ENCODE results near the gene ZNRF4.
"Not testable (repeated sequence)": the region's sequence is repeated elsewhere in the genome, so short reads cannot be mapped to it uniquely, and the experiment has no call there.

ZNRF4 gene

DNA sequence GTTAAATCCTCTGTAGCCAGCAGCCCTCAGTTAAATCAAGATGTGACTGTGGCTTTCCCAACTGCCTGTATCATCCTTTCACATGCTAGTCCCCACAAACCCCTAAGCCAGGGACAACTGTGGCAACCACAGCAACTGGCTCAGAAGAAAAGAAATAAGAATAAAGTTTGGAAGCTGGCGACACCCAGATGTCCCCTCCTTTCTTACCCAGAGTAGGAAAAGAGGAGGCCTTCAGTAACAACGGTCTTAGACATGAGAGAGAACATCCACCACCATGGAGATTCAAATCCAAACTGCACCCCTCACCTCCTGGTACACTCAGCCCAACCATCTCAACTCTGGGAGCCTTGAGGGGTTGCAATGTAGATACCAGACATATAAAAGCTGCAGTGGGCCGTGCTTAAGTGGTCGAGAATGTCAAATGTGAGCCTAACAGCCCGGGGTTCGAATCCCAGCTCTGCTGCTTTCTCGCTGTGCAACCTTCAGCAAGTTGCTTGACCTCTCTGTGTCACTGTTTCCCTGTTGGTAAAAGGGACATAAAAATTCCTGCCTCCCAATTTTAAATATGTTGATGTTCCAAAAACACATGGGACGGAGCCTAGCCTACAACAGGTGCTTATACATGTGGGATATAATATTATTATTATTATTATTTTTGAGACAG lies 23.8 kb downstream of the ZNRF4 start:
- Histone ChIP-seq H3K27me3 (ENCODE audit: low read depth, low read length) (peaks cover 10% of the 10 kb centered on the region), H3K4me3 (ENCODE audit: low read depth in 1 of 2, low read length in 2 of 2) (no peak overlapping the region), H3K27ac (ENCODE audit: low read length) (no peak overlapping the region), H3K9me3 (ENCODE audit: control insufficient read depth in 1 of 2, low read length in 2 of 2) (peaks cover 9 to 14% of the 10 kb centered on the region in 2 donors), H3K4me1 (ENCODE audit: control insufficient read depth in 1 of 2, insufficient read depth in 2 of 2, low read length in 2 of 2) (no peaks in the 10 kb centered on the region), H3K36me3 (ENCODE audit: control insufficient read depth in 1 of 2, insufficient read depth in 2 of 2, low read length in 2 of 2) (no peaks in the 10 kb centered on the region)

DNA sequence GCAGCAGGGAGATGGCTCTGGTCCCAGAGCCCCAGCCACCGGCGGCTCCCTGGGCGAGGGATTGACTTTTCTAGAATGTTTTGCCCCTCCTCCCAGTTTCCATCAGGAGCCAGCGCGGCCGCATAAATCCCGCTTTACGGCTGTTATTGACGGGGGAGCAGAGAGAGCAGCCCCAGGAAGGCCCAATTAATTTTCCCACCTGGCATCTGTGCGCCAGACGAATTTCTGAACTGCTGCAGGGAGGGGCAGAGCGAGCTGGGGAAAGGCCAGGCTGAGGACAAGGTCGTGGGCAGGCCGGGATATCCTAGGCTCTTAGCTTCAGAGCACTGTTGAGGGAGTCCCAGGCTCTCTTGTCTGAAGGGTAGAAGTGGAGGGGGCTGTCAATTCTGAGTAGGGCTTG lies 24.7 kb downstream of the ZNRF4 start:
- H3K36me3 ChIP-seq (ENCODE audit: control insufficient read depth in 1 of 2, insufficient read depth in 2 of 2, low read length in 2 of 2) = no peaks in the 10 kb centered on the region
- no peak overlapping the region for H3K4me3 ChIP-seq (ENCODE audit: low read depth in 1 of 2, low read length in 2 of 2)
- peaks cover 9 to 14% of the 10 kb centered on the region in 2 donors for H3K9me3 ChIP-seq (ENCODE audit: control insufficient read depth in 1 of 2, low read length in 2 of 2)
- peaks cover 10% of the 10 kb centered on the region for H3K27me3 ChIP-seq (ENCODE audit: low read depth, low read length)
- peaks cover 0 to 8% of the 10 kb centered on the region in 2 donors for H3K4me1 ChIP-seq (ENCODE audit: control insufficient read depth in 1 of 2, insufficient read depth in 2 of 2, low read length in 2 of 2)
- H3K27ac ChIP-seq (ENCODE audit: low read length) = no peak overlapping the region

DNA sequence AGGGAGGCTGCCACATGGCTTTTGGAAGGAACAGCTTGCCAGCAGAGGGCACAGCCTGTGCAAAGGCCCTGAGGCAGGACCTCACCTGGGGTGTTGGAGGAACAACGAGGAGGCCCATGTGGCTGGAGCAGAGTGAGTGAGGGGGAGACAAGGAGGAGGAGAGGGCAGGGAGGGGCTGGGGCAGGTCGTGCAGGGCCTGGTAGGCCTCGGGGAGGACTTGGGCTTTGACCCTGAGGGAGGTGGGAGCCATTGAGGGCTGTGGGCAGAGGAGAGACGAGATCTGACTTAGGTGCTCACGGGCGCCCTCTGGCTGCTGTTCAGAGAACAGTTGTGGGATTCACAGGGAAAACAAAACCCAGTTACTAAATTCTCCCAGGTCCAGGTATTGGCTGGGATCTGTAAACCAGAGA lies 25.2 kb downstream of the ZNRF4 start:
- Histone ChIP-seq H3K27me3 (ENCODE audit: low read depth, low read length) (peaks cover 10% of the 10 kb centered on the region), H3K4me1 (ENCODE audit: control insufficient read depth in 1 of 2, insufficient read depth in 2 of 2, low read length in 2 of 2) (peaks cover 0 to 8% of the 10 kb centered on the region in 2 donors), H3K4me3 (ENCODE audit: low read depth in 1 of 2, low read length in 2 of 2) (no peak overlapping the region), H3K9me3 (ENCODE audit: control insufficient read depth in 1 of 2, low read length in 2 of 2) (peaks cover 9 to 14% of the 10 kb centered on the region in 2 donors), H3K27ac (ENCODE audit: low read length) (no peak overlapping the region), H3K36me3 (ENCODE audit: control insufficient read depth in 1 of 2, insufficient read depth in 2 of 2, low read length in 2 of 2) (no peaks in the 10 kb centered on the region)

DNA sequence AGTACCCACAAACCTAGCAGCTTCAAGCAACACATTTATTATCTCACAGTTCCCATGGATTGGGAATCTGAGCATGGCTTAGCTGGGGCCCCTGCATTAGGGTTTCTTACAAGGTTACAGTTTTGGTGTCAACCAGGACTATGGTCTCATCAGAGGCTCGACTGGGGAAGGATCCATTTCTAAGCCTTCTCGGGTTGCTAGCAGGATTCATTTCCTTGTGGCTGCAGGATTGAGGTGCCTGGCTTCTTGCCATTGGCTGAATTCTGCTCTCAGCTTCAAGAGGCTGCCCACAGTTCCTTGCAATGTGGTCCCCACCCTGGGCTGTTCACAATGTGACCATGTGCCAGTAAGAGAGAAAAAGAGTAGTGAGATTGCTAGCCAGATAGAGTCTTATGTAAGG lies 26.7 kb downstream of the ZNRF4 start:
- Histone ChIP-seq H3K27ac (ENCODE audit: low read length) (no peak overlapping the region), H3K27me3 (ENCODE audit: low read depth, low read length) (peaks cover 10% of the 10 kb centered on the region), H3K4me1 (ENCODE audit: control insufficient read depth in 1 of 2, insufficient read depth in 2 of 2, low read length in 2 of 2) (peaks cover 0 to 8% of the 10 kb centered on the region in 2 donors), H3K9me3 (ENCODE audit: control insufficient read depth in 1 of 2, low read length in 2 of 2) (peaks cover 9 to 14% of the 10 kb centered on the region in 2 donors), H3K4me3 (ENCODE audit: low read depth in 1 of 2, low read length in 2 of 2) (no peak overlapping the region), H3K36me3 (ENCODE audit: control insufficient read depth in 1 of 2, insufficient read depth in 2 of 2, low read length in 2 of 2) (no peaks in the 10 kb centered on the region)

DNA sequence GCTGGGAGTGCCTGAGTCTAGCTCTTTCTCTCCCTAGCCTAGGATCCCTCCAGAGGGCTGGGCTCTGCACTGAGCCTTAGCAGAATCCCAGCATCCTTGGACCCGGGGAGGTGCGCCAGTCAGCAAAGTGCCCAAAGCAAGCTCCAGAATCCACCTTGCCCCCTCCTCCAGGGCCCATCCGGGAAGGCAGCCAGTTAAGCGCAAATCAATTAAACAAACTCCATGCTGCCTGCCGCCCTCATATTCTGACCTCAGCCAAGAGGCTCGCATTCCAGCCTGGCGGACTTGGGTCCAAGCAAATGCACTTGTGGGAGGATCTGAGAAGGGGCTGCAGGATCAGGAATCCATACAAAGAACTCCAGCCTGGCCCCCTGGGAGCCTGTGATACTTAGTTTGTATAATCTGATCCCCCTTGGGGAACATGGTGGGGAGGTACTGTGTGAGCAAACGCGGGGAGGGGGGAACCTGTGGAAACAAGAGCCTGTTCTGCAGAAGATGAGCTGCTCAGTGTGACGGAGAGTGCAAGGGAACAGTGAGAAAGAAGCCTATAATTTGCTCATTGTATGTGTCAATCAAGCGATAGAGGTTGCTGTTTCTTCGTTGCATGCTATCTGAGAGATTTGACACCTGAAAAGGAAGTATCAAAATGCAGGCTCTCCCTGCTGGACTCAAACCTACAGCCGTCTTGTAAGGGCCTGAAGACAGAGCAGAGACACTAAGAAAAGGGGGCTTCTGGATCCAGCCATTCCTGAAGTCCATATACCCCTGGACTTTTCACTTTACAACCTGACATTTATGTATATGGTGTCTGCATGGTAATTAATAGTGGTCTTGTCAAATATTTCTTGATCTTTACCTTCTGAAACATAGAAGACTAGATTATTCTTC lies 29.4 kb downstream of the ZNRF4 start:
- Histone ChIP-seq H3K36me3 (ENCODE audit: control insufficient read depth in 1 of 2, insufficient read depth in 2 of 2, low read length in 2 of 2) (no peaks in the 10 kb centered on the region), H3K4me3 (ENCODE audit: low read depth in 1 of 2, low read length in 2 of 2) (no peak overlapping the region), H3K27me3 (ENCODE audit: low read depth, low read length) (no peaks in the 10 kb centered on the region), H3K9me3 (ENCODE audit: control insufficient read depth in 1 of 2, low read length in 2 of 2) (peaks cover 9 to 14% of the 10 kb centered on the region in 2 donors), H3K27ac (ENCODE audit: low read length) (no peak overlapping the region), H3K4me1 (ENCODE audit: control insufficient read depth in 1 of 2, insufficient read depth in 2 of 2, low read length in 2 of 2) (peaks cover 0 to 8% of the 10 kb centered on the region in 2 donors)

DNA sequence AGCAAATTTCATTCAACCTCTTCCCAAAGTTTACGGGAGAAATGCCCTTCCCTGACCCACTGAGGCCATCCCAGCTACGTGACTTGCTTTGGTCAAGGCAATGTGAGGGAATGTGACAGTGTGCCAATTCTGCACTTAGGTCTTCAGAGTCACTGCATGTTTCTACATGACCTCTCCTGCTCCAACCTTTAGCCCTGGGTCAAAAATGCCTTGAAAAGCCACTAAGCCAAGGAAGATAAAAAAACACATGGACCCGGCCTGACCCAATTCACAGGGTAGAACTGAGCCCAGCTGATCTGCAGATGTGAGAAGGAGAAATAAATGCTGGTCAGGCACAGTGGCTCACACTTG lies 30.0 kb downstream of the ZNRF4 start:
- Histone ChIP-seq H3K4me3 (ENCODE audit: low read depth in 1 of 2, low read length in 2 of 2) (no peak overlapping the region), H3K36me3 (ENCODE audit: control insufficient read depth in 1 of 2, insufficient read depth in 2 of 2, low read length in 2 of 2) (no peaks in the 10 kb centered on the region), H3K27me3 (ENCODE audit: low read depth, low read length) (no peaks in the 10 kb centered on the region), H3K9me3 (ENCODE audit: control insufficient read depth in 1 of 2, low read length in 2 of 2) (peaks cover 9 to 14% of the 10 kb centered on the region in 2 donors), H3K27ac (ENCODE audit: low read length) (no peak overlapping the region), H3K4me1 (ENCODE audit: control insufficient read depth in 1 of 2, insufficient read depth in 2 of 2, low read length in 2 of 2) (peaks cover 0 to 13% of the 10 kb centered on the region in 2 donors)

DNA sequence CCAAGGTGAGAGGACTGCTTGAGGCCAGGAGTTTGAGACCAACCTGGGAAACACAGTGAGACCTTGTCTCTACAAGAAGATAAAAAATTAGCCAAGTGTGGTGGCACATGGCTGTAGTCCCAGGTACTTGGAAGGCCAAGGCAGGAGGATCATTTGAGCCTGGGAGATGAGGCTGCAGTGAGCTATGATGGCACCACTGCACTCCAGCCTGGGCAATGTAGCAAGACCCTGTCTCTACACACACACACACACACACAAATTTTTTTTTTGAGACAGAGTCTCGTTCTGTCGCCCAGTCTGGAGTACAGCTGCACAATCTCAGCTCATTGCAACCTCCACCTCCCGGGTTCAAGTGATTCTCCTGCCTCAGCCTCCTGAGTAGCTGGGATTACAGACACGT lies 30.4 kb downstream of the ZNRF4 start:
- H3K27ac ChIP-seq (ENCODE audit: low read length); H3K27me3 ChIP-seq (ENCODE audit: low read depth, low read length); H3K4me3 ChIP-seq (ENCODE audit: low read depth in 1 of 2, low read length in 2 of 2); H3K36me3 ChIP-seq (ENCODE audit: control insufficient read depth in 1 of 2, insufficient read depth in 2 of 2, low read length in 2 of 2): not testable (repeated sequence)
- H3K4me1 ChIP-seq (ENCODE audit: control insufficient read depth in 1 of 2, insufficient read depth in 2 of 2, low read length in 2 of 2) = peaks cover 0 to 13% of the 10 kb centered on the region in 2 donors
- peaks cover 9 to 14% of the 10 kb centered on the region in 2 donors for H3K9me3 ChIP-seq (ENCODE audit: control insufficient read depth in 1 of 2, low read length in 2 of 2)

DNA sequence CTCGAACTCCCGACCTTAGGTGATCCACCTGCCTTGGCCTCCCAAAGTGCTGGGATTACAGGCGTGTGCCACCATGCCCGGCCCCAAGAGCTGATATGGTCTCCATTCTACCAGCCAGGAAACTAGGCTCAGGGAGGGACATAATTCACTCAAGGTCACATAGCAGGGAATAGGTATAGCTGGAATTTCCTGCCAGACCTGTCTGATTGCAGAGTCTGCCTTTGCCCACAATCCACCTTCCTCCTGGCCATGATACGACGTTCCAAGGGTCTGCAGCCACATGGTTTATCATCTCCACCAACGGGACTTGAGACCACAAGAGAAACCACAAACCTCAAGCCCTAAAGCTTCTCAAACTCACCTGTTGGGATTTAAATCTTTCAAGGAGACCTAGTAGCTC lies 32.0 kb downstream of the ZNRF4 start:
- H3K27ac ChIP-seq (ENCODE audit: low read length) = no peak overlapping the region
- H3K9me3 ChIP-seq (ENCODE audit: control insufficient read depth in 1 of 2, low read length in 2 of 2) = peaks cover under 1 to 7% of the 10 kb centered on the region in 2 donors
- H3K27me3 ChIP-seq (ENCODE audit: low read depth, low read length) = no peaks in the 10 kb centered on the region
- H3K4me1 ChIP-seq (ENCODE audit: control insufficient read depth in 1 of 2, insufficient read depth in 2 of 2, low read length in 2 of 2) = peaks cover 0 to 13% of the 10 kb centered on the region in 2 donors
- H3K4me3 ChIP-seq (ENCODE audit: low read depth in 1 of 2, low read length in 2 of 2) = no peak overlapping the region
- H3K36me3 ChIP-seq (ENCODE audit: control insufficient read depth in 1 of 2, insufficient read depth in 2 of 2, low read length in 2 of 2) = no peaks in the 10 kb centered on the region

DNA sequence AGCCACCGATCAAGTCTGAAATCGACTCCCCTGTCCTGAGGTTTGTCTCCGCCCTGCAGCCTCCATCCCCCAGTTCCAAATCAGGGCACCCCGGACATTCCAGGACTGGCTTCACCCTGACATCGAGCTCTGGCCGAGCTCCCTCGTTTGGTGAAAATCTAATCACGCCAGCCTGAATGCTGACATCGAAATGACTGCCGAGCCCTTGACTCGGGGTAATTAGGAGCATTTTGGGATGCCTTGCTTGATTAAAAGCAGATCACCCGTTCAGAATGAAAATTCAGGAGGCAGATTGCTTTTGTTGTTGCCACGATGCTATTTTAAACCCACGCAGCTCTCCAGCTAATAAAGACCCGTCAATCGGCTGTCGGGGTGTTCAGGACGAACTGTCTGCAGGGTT lies 34.3 kb downstream of the ZNRF4 start:
- H3K4me3 ChIP-seq (ENCODE audit: low read depth in 1 of 2, low read length in 2 of 2) = no peak overlapping the region
- H3K27me3 ChIP-seq (ENCODE audit: low read depth, low read length) = no peaks in the 10 kb centered on the region
- no peak overlapping the region for H3K27ac ChIP-seq (ENCODE audit: low read length)
- H3K9me3 ChIP-seq (ENCODE audit: control insufficient read depth in 1 of 2, low read length in 2 of 2) = no peaks in the 10 kb centered on the region
- H3K4me1 ChIP-seq (ENCODE audit: control insufficient read depth in 1 of 2, insufficient read depth in 2 of 2, low read length in 2 of 2) = peaks cover 0 to 9% of the 10 kb centered on the region in 2 donors
- no peaks in the 10 kb centered on the region for H3K36me3 ChIP-seq (ENCODE audit: control insufficient read depth in 1 of 2, insufficient read depth in 2 of 2, low read length in 2 of 2)

DNA sequence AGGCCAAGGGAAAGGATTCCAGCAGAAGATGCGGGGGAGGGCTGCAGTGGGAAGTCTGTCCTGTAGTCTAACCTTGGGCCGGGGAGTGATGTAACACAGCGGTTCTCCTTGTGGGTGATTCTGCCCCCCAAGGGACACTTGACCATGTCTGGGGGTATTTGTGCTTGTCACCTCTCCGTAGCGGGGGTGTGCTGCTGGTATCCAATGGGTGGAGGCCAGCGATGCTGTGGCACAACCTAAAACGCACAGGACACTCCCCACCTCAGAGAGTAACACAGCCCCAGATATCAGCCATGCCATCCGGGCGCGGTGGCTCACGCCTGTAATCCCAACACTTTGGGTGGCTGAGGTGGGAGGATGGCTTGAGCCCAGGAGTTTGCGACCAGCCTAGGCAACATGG lies 36.3 kb downstream of the ZNRF4 start:
- Histone ChIP-seq H3K4me3 (ENCODE audit: low read depth in 1 of 2, low read length in 2 of 2) (no peak overlapping the region), H3K9me3 (ENCODE audit: control insufficient read depth in 1 of 2, low read length in 2 of 2) (no peaks in the 10 kb centered on the region), H3K27me3 (ENCODE audit: low read depth, low read length) (no peaks in the 10 kb centered on the region), H3K4me1 (ENCODE audit: control insufficient read depth in 1 of 2, insufficient read depth in 2 of 2, low read length in 2 of 2) (peaks cover 0 to 5% of the 10 kb centered on the region in 2 donors), H3K36me3 (ENCODE audit: control insufficient read depth in 1 of 2, insufficient read depth in 2 of 2, low read length in 2 of 2) (no peaks in the 10 kb centered on the region), H3K27ac (ENCODE audit: low read length) (no peak overlapping the region)

DNA sequence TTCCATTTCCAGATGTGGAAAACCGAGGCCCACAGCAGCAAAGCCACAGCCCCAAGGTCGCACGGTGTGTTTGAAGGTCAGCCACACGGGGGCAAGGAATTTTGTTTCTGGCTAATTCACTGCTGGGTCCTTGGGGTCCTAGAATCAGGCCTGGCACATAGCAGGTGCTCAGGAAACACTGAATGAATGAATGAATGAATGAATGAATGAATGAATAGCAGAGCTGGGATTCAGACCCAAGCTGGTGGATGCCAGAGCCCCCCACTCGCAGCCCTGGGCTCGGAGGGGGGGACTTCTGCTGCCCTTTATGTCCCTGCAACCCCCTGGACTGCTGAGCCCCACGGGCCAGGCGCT lies 37.0 kb downstream of the ZNRF4 start:
- H3K27ac ChIP-seq (ENCODE audit: low read length) = no peak overlapping the region
- H3K27me3 ChIP-seq (ENCODE audit: low read depth, low read length) = no peaks in the 10 kb centered on the region

More for the DNA sequence above, 37.0 kb downstream of the ZNRF4 start:
- peaks cover 0 to 5% of the 10 kb centered on the region in 2 donors for H3K4me1 ChIP-seq (ENCODE audit: control insufficient read depth in 1 of 2, insufficient read depth in 2 of 2, low read length in 2 of 2)
- no peaks in the 10 kb centered on the region for H3K9me3 ChIP-seq (ENCODE audit: control insufficient read depth in 1 of 2, low read length in 2 of 2)
- no peaks in the 10 kb centered on the region for H3K36me3 ChIP-seq (ENCODE audit: control insufficient read depth in 1 of 2, insufficient read depth in 2 of 2, low read length in 2 of 2)
- H3K4me3 ChIP-seq (ENCODE audit: low read depth in 1 of 2, low read length in 2 of 2) = no peak overlapping the region

All from muscle layer of duodenum (tissue), 2 donors.